ENCODE results near the gene VRK1.

VRK1 gene

DNA sequence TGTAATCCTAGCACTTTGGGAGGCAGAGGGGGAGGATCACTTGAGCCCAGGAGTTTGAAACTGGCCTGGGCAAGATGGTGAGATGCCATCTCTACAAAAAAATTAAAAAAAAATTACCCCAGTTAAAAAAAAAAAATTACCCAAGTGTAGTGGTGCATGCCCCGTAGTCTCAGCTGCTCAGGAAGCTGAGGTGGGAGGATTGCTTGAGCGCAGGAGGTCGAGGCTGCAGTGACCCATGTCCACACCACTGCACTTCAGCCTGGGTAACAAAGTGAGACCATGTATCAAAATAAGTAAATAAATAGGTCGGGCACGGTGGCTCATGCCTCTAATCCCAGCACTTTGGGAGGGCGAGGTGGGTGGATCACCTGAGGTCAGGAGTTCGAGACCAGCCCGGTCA, 128.8 kb downstream of the VRK1 start:
- DNase-seq = no peak

DNA sequence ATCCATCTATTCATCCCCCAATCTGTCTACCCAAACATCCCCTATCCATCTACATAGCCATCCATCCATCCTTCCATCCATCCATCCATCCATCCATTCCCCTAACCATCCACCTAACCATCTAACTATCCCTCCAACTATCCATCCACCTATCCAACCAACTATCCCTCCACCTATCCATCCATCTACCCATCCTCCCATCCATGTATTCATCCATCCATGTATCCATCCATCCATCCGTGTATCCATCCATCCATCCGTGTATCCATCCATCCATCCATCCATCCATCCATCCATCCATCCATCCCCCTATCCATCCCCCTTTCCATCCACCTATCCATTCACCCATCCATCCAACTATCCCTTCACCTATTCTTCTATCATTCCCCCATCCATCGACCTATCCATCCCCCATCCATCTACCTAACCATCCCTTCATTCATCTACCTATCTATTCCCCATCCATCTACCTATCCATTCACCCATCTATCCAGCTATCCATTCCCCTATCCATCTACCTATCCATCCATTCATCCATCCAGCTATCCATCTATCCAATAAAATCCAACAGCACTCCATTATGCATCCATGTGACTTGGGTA, 131.7 kb downstream of the VRK1 start:
- no peak for DNase-seq

DNA sequence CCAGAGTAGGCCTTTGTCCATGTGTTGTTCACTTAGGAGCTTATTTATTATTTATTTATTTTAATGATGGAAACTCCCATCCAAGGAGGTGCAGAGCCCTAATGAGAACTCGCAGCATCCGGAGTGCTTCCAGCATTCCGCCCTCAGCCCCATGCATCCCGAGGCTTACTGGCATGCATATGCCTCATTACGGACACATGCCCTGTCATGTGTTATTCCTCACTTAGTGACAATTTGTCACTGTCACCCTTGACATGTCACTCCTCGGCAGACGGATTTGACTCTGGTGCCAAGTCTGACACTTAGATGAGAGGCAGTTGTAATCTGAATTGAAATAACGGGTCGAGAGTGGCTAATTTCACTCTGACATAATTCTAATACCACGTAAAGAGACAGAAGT, 132.8 kb downstream of the VRK1 start:
- DNase-seq = no peak

DNA sequence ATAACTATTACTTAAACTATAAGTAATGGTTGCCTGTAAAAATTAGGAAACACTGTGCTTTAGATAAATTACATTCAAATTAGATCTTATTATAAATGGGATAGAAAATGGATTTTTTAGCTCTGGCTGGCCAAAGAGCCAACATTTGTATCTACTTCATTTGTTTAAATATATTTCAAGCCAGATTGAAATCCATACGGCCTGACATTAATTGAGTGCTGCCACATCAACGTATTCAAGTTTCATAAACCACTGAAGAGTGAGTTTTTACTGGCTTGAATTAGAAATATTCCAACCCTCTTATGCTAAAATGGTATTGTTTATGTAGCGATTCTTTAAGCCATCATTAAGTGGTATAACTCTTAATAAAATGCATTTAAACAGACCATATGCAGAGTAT, 133.3 kb downstream of the VRK1 start:
- DNase-seq = no peak

All from NCI-H1436 treated with DMSO at 0.1 percent for 48 hours (cell line).